Measurements from ENCODE around the gene ANKS1A. TPM values are rescaled to one million over a fixed set of nuclear protein-coding genes. Genes with fewer than 3 reads are reported as not detected.

The ANKS1A gene
- total and polyA plus RNA-seq, 2 experiments from 2014 or later: 12.1 to 31.9 TPM

DNA sequence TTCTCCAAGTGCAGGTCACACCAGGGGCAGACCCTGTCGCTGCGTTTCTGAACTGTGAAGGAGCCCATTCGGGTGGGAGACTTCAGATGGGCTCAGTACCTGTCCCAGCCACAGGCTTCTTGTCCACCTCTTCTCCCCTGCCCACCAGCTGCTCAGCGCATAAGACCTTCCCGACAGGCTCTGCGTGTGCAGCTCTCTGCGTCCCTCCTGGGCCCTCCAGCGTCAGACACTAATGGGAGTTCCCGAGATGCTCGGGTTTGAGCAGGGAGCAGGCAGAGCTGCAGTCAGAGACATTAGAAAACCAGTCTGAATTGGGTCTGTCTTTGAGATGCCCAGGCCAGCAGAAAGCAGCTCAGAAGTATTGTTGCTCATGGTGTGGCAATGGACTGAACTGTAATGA is 201.7 kb downstream of the ANKS1A start:
- H3K36me3 ChIP-seq (ENCODE audit: insufficient read depth): peaks cover 3% of the 10 kb centered on the region; the same call in 1 of the 2 replicates
- no peaks in the 10 kb centered on the region for H3K27me3 ChIP-seq (ENCODE audit: insufficient read depth)
- H2AFZ ChIP-seq: no peak overlapping the region
- H4K20me1 ChIP-seq (replicated peaks; ENCODE audit: insufficient read depth): no peaks in the 10 kb centered on the region
- Mint-ChIP-seq H3K4me3 (no peak overlapping the region), H3K27ac (no peak overlapping the region), H3K4me1 (peaks cover 37% of the 10 kb centered on the region), H3K9me3 (no peaks in the 10 kb centered on the region), H3K36me3 (ENCODE audit: low read depth) (peaks cover 18% of the 10 kb centered on the region), H3K27me3 (ENCODE audit: insufficient read depth, low read depth, poor library complexity) (no peaks in the 10 kb centered on the region)
- no peaks in the 10 kb centered on the region; the same call in 1 of the 2 replicates for H3F3A ChIP-seq (replicated peaks; ENCODE audit: low read depth)
- H3K9me2 ChIP-seq (ENCODE audit: insufficient read depth): no peaks in the 10 kb centered on the region; the same call in 1 of the 2 replicates
- H3K4me3 ChIP-seq: no peak overlapping the region
- H3K4me1 ChIP-seq (ENCODE audit: insufficient read depth): peaks cover 1% of the 10 kb centered on the region
- TF ChIP-seq ZNF114 (CRISPR knock-in tag; IDR thresholded peaks at IDR 0.05) (no peak), ZNF331 (CRISPR knock-in tag; IDR thresholded peaks at IDR 0.05; ENCODE audit: low read depth) (no peak), CTCF (conservative IDR thresholded peaks at IDR 0.05; ENCODE audit: low read depth in 2 of 2) (no peak), NANOG (IDR thresholded peaks at IDR 0.05; ENCODE audit: borderline replicate concordance) (no peak), POLR2AphosphoS5 (IDR thresholded peaks at IDR 0.05; ENCODE audit: low read depth) (no peak), CREB1 (CRISPR knock-in tag; IDR thresholded peaks at IDR 0.05; ENCODE audit: low read depth) (no peak), STAT1 (IDR thresholded peaks at IDR 0.05; ENCODE audit: unreplicated experiment) (no peak), JUNB (IDR thresholded peaks at IDR 0.05; ENCODE audit: unreplicated experiment) (no peak), EZH2 (IDR thresholded peaks at IDR 0.05; ENCODE audit: low read depth, unreplicated experiment) (no peak)
- no peak overlapping the region for H3K4me2 ChIP-seq
- no peak overlapping the region for H3K27ac ChIP-seq (ENCODE audit: low read depth)
- DNase-seq (ENCODE audit: low spot score) (no peak), ATAC-seq (no peak)
- H3K79me2 ChIP-seq (replicated peaks; ENCODE audit: insufficient read depth): no peaks in the 10 kb centered on the region

DNA sequence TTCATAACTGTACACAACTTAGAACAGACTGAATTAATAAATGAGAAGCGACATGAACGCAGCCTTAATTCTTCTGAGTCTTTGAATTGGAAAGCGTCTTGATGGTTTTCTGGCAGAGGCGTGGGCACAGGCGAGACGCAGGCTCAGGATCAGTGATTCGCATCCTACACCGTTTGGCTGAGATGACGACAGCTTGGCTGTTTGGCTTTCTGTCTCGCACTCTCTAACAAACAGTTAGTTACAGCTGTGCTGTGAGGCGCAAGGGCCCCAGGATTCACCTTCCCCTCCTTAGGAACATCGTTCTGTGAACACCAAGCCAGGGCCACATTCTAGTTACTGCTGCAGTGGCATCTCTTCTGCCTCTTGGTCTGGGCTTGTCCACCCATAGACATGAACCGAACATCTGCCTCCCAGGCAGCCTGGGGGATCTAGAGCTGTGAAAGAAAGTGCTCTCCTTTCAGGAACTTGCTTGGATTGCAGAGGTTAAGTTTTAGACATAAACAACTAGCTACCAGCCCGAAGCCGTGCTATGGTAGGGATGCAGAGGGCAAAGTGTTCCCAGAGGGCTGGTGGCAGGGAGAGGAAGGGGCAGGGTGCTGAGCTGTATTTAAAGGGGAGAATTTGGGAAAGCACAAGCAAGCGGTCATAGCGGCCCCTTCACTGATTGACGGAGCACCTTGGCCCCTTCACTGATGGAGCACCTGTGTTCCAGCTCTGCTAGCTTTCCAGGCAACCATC is 202.5 kb downstream of the ANKS1A start:
- Mint-ChIP-seq H3K36me3 (ENCODE audit: low read depth) (peaks cover 13% of the 10 kb centered on the region; the same call in 2 of the 3 replicates), H3K27ac (no peak overlapping the region), H3K27me3 (ENCODE audit: insufficient read depth, low read depth, poor library complexity) (no peaks in the 10 kb centered on the region), H3K4me3 (no peak overlapping the region), H3K9me3 (no peaks in the 10 kb centered on the region), H3K4me1 (peaks cover 45% of the 10 kb centered on the region)
- no peak overlapping the region for H2AFZ ChIP-seq
- H3K36me3 ChIP-seq (ENCODE audit: insufficient read depth): peaks cover under 1% of the 10 kb centered on the region; the same call in 1 of the 2 replicates
- no peaks in the 10 kb centered on the region for H3K27me3 ChIP-seq (ENCODE audit: insufficient read depth)
- no peak overlapping the region for H3K4me3 ChIP-seq
- peaks cover 9% of the 10 kb centered on the region for H3K4me1 ChIP-seq (ENCODE audit: insufficient read depth)
- ATAC-seq (no peak), DNase-seq (ENCODE audit: low spot score) (no peak)
- no peaks in the 10 kb centered on the region; the same call in 1 of the 2 replicates for H3K9me2 ChIP-seq (ENCODE audit: insufficient read depth)
- no peaks in the 10 kb centered on the region for H4K20me1 ChIP-seq (replicated peaks; ENCODE audit: insufficient read depth)
- no peaks in the 10 kb centered on the region for H3K79me2 ChIP-seq (replicated peaks; ENCODE audit: insufficient read depth)
- no peaks in the 10 kb centered on the region; the same call in 1 of the 2 replicates for H3F3A ChIP-seq (replicated peaks; ENCODE audit: low read depth)
- no peak overlapping the region for H3K4me2 ChIP-seq
- no peak for TF ChIP-seq CTCF (conservative IDR thresholded peaks at IDR 0.05; ENCODE audit: low read depth in 2 of 2)
- TF ChIP-seq, protein P1, sequence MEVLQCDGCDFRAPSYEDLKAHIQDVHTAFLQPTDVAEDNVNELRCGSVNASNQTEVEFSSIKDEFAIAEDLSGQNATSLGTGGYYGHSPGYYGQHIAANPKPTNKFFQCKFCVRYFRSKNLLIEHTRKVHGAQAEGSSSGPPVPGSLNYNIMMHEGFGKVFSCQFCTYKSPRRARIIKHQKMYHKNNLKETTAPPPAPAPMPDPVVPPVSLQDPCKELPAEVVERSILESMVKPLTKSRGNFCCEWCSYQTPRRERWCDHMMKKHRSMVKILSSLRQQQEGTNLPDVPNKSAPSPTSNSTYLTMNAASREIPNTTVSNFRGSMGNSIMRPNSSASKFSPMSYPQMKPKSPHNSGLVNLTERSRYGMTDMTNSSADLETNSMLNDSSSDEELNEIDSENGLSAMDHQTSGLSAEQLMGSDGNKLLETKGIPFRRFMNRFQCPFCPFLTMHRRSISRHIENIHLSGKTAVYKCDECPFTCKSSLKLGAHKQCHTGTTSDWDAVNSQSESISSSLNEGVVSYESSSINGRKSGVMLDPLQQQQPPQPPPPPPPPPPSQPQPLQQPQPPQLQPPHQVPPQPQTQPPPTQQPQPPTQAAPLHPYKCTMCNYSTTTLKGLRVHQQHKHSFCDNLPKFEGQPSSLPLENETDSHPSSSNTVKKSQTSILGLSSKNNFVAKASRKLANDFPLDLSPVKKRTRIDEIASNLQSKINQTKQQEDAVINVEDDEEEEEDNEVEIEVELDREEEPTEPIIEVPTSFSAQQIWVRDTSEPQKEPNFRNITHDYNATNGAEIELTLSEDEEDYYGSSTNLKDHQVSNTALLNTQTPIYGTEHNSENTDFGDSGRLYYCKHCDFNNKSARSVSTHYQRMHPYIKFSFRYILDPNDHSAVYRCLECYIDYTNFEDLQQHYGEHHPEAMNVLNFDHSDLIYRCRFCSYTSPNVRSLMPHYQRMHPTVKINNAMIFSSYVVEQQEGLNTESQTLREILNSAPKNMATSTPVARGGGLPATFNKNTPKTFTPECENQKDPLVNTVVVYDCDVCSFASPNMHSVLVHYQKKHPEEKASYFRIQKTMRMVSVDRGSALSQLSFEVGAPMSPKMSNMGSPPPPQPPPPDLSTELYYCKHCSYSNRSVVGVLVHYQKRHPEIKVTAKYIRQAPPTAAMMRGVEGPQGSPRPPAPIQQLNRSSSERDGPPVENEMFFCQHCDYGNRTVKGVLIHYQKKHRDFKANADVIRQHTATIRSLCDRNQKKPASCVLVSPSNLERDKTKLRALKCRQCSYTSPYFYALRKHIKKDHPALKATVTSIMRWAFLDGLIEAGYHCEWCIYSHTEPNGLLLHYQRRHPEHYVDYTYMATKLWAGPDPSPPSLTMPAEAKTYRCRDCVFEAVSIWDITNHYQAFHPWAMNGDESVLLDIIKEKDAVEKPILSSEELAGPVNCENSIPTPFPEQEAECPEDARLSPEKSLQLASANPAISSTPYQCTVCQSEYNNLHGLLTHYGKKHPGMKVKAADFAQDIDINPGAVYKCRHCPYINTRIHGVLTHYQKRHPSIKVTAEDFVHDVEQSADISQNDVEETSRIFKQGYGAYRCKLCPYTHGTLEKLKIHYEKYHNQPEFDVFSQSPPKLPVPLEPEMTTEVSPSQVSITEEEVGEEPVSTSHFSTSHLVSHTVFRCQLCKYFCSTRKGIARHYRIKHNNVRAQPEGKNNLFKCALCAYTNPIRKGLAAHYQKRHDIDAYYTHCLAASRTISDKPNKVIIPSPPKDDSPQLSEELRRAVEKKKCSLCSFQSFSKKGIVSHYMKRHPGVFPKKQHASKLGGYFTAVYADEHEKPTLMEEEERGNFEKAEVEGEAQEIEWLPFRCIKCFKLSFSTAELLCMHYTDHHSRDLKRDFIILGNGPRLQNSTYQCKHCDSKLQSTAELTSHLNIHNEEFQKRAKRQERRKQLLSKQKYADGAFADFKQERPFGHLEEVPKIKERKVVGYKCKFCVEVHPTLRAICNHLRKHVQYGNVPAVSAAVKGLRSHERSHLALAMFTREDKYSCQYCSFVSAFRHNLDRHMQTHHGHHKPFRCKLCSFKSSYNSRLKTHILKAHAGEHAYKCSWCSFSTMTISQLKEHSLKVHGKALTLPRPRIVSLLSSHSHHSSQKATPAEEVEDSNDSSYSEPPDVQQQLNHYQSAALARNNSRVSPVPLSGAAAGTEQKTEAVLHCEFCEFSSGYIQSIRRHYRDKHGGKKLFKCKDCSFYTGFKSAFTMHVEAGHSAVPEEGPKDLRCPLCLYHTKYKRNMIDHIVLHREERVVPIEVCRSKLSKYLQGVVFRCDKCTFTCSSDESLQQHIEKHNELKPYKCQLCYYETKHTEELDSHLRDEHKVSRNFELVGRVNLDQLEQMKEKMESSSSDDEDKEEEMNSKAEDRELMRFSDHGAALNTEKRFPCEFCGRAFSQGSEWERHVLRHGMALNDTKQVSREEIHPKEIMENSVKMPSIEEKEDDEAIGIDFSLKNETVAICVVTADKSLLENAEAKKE (CRISPR knock-in tag; IDR thresholded peaks at IDR 0.05): no peak
- TF ChIP-seq STAT1 (IDR thresholded peaks at IDR 0.05; ENCODE audit: unreplicated experiment): no peak
- H3K27ac ChIP-seq (ENCODE audit: low read depth): 0 out of 2 replicates have a peak overlapping the region, but pooled peaks have one; percentile 39

All from GM23338 (cell line).